ENCODE measurements around the gene BBX. TPM values are rescaled to one million over a fixed set of nuclear protein-coding genes. Genes with fewer than 3 reads are reported as not detected.

BBX gene
- total RNA-seq, 6 experiments from 2014 or later: 40.6 to 50.3 (median 46.4) TPM

DNA sequence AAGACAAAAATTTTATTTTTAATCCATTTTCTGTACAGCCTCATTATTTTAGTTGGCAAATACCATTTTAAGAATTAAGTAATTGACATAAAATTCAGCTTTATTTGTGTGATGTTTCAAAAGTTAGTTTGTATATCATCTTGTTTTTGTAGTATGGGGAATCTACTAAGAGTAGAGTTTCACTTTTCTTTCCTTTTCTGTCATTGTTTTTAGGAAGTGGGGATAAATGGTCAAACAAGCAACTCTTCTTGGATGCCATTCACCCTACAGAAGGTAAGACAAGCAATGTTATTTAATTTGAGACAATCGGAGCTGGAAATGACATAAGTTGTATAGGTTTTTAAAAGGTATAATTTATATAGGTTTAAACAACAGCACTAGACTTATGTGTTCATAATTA lies 268.3 kb downstream of the BBX start:
- no peak for DNase-seq
- Mint-ChIP-seq H3K27ac (no peak overlapping the region), H3K36me3 (ENCODE audit: low read depth) (peaks cover 29% of the 10 kb centered on the region), H3K4me3 (no peak overlapping the region), H3K9me3 (no peaks in the 10 kb centered on the region), H3K4me1 (ENCODE audit: low read depth) (peaks cover 4% of the 10 kb centered on the region; the same call in 1 of the 2 replicates), H3K27me3 (ENCODE audit: insufficient read depth) (no peaks in the 10 kb centered on the region; the same call in none of the 2 replicates)
- TF ChIP-seq, protein P1, sequence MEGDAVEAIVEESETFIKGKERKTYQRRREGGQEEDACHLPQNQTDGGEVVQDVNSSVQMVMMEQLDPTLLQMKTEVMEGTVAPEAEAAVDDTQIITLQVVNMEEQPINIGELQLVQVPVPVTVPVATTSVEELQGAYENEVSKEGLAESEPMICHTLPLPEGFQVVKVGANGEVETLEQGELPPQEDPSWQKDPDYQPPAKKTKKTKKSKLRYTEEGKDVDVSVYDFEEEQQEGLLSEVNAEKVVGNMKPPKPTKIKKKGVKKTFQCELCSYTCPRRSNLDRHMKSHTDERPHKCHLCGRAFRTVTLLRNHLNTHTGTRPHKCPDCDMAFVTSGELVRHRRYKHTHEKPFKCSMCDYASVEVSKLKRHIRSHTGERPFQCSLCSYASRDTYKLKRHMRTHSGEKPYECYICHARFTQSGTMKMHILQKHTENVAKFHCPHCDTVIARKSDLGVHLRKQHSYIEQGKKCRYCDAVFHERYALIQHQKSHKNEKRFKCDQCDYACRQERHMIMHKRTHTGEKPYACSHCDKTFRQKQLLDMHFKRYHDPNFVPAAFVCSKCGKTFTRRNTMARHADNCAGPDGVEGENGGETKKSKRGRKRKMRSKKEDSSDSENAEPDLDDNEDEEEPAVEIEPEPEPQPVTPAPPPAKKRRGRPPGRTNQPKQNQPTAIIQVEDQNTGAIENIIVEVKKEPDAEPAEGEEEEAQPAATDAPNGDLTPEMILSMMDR (IDR thresholded peaks at IDR 0.05): no peak

DNA sequence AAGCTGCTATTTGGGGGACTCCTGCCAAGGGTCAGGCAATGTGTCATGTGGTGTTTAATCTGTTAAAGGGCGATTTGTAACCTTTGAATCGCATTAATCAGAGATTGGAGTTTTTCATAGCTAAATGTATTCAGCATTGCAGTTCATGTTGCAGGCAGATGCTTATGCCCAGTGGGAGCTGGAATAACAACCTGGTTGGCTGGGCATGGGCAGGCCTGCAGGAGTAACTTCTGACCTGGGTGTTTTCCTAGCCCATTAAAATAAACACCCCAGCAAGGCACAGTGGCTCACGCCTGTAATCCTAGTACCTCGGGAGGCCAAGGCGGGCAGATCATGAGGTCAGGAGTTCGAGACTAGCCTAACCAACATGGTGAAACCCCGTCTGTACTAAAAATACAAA lies 268.7 kb downstream of the BBX start:
- Mint-ChIP-seq H3K27ac (no peak overlapping the region), H3K4me3 (no peak overlapping the region), H3K27me3 (ENCODE audit: insufficient read depth) (no peaks in the 10 kb centered on the region; the same call in none of the 2 replicates), H3K9me3 (no peaks in the 10 kb centered on the region), H3K36me3 (ENCODE audit: low read depth) (peaks cover 25% of the 10 kb centered on the region), H3K4me1 (ENCODE audit: low read depth) (peaks cover 4% of the 10 kb centered on the region)
- no peak for DNase-seq
- TF ChIP-seq, protein P1 (IDR thresholded peaks at IDR 0.05): no peak

DNA sequence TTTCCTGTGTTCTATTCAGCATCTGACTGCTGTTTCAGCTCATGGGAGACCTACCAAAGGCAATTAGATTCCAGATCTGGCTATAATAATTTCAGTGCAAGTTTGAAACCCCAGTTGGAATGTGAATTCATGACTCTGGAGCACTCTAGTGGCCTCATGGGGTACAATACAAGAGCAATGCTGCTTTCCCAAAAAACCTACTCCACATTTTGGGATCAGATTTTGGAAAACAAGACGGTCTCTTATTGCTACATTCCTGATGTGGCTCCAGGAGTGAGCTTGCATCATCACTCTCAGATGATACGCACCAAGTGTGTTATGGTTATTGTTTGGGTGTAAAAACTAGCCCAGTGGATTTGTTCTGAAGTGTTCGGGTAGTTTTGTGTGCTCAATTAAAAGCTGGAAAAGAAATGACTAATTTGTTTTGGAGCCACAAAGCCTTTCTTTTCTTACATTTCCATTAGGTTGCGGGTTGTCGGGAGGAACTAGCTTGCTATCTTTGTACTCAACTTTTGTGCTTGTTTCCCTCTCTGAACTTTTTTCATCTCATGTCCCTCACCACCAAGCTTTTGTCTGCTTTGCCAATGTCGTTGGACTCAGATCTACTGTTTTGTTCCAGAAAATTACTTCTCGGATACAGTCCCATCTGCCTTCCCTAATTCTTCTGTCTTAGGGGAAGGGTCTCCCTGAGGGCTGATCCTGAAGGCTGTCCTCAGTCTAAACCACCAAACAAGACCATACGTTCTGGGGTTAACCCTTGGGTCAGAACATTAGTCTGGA lies 272.1 kb downstream of the BBX start:
- TF ChIP-seq, protein P1 (IDR thresholded peaks at IDR 0.05): peak; percentile 61
- no peaks in the 10 kb centered on the region for H3K9me3 Mint-ChIP-seq
- peaks cover 31% of the 10 kb centered on the region for H3K36me3 Mint-ChIP-seq (ENCODE audit: low read depth)
- H3K27ac Mint-ChIP-seq: no peak overlapping the region
- H3K4me1 Mint-ChIP-seq (ENCODE audit: low read depth): peaks cover 26% of the 10 kb centered on the region
- H3K4me3 Mint-ChIP-seq: no peak overlapping the region
- H3K27me3 Mint-ChIP-seq (ENCODE audit: insufficient read depth): no peaks in the 10 kb centered on the region; the same call in none of the 2 replicates
- DNase-seq: peak; percentile 11

DNA sequence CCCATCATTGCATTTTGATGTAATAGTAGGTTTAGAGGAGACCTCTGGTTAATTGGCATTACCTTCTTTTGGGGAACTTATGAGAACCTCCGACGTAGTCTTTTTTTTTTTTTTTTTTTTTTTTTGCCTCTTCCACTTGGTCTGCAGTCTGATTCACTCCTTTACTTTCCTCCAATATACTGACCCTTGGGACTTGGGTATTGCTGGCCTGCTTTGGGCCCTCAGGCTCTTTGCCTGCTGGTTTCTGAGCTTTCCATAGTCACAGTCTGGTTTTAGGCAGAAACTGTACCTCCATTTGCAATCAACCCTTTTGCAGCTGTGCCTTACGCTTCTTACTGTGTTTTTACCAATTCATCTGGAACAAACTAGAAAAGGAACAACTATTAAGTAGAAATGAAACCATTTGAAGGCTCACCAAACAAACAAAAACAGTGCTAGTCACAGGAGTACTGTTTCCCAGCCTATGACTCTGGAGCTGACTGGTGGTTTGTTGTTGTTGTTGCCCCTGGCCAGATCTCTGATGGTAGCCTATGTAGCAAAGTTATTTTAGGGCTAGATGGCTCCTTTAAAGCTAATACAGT lies 272.8 kb downstream of the BBX start:
- H3K36me3 Mint-ChIP-seq (ENCODE audit: low read depth): peaks cover 27% of the 10 kb centered on the region
- H3K4me3 Mint-ChIP-seq: no peak overlapping the region
- no peak for DNase-seq
- H3K27ac Mint-ChIP-seq: no peak overlapping the region
- peaks cover 26% of the 10 kb centered on the region for H3K4me1 Mint-ChIP-seq (ENCODE audit: low read depth)
- no peaks in the 10 kb centered on the region; the same call in 1 of the 2 replicates for H3K27me3 Mint-ChIP-seq (ENCODE audit: insufficient read depth)
- TF ChIP-seq, protein P1 (IDR thresholded peaks at IDR 0.05): no peak
- no peaks in the 10 kb centered on the region for H3K9me3 Mint-ChIP-seq

DNA sequence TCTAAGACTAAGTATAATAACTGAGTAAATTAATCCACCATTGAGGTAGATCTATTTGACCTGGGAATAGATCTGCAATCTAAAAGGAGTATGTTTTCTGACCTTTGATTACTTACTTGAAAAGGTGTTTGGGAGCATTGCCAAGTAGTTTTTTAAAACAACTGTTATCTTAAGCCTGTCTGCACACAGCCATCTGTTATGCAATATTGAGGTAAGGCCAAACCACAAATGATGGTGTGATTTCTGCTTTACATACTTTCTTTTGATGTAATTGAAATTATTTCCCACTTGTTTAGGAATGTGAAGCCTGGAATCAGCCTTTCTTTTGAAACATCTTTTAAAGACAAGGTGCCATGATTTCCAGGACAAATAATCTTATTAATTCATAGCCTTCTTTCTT lies 274.0 kb downstream of the BBX start:
- no peaks in the 10 kb centered on the region; the same call in 1 of the 2 replicates for H3K27me3 Mint-ChIP-seq (ENCODE audit: insufficient read depth)
- H3K4me1 Mint-ChIP-seq (ENCODE audit: low read depth): peaks cover 26% of the 10 kb centered on the region
- no peak overlapping the region for H3K27ac Mint-ChIP-seq
- H3K36me3 Mint-ChIP-seq (ENCODE audit: low read depth): peaks cover 37% of the 10 kb centered on the region
- H3K4me3 Mint-ChIP-seq: no peak overlapping the region
- TF ChIP-seq, protein P1 (IDR thresholded peaks at IDR 0.05): no peak
- no peaks in the 10 kb centered on the region for H3K9me3 Mint-ChIP-seq
- DNase-seq: no peak

Data from HFFc6 (cell line).